Spleen (tissue), 7 donors: Measurements from ENCODE around the gene CFC1B.
"Not testable (repeated sequence)": the region's sequence is repeated elsewhere in the genome, so short reads cannot be mapped to it uniquely, and the experiment has no call there.

Experiments used
- CTCF ChIP-seq, 11 experiments: fragments of 200-600 bp in 7 of 11; fragments of 450-650 bp in 4 of 11; sonication (generic) in 4 of 11; IDR thresholded peaks in 8 of 11; conservative IDR thresholded peaks in 3 of 11; 1 replicate in 7 of 11; 2 replicates in 4 of 11; pipeline versions ENCODE4 v1.4.0 to v1.8.0; 2016 to 2021; ENCODE audit warnings: antibody characterized with exemption in 11 of 11, inconsistent platforms in 4 of 11, mild to moderate bottlenecking in 1 of 11
- POLR2A ChIP-seq, 3 donors: fragments of 450-650 bp; IDR thresholded peaks; one replicate each; pipeline ENCODE4 v1.5.1; 2017; ENCODE audit warnings: antibody characterized with exemption in 3 of 3, mild to moderate bottlenecking in 1 of 3
- donor health status: DM: no; HTN: no; CAD: no; lungs with moderate emphysema.
- donor health status: DM: no; HTN: no; CAD: no.
- donor health status: DM: no; HTN: no; CAD: no.

- TF ChIP-seq CTCF (IDR thresholded peaks at IDR 0.05 in 8 of 11, conservative IDR thresholded peaks at IDR 0.05 in 3 of 11); POLR2A (IDR thresholded peaks at IDR 0.05): not testable (repeated sequence)
Observed at GRCh38 chr2:130544978-130545377, 24.0 kb downstream of the CFC1B start.
